GM12872 (cell line): ENCODE results near the gene DNLZ.

Experiments used
- TF ChIP-seq, protein P1 (sequence below): IDR thresholded peaks from 3 replicates; pipeline ENCODE4 v1.5.1; 2011; ENCODE audit warnings: low read depth, mild to moderate bottlenecking, low read length, moderate library complexity; ENCODE audit not compliant: insufficient read depth

Gene DNLZ

DNA sequence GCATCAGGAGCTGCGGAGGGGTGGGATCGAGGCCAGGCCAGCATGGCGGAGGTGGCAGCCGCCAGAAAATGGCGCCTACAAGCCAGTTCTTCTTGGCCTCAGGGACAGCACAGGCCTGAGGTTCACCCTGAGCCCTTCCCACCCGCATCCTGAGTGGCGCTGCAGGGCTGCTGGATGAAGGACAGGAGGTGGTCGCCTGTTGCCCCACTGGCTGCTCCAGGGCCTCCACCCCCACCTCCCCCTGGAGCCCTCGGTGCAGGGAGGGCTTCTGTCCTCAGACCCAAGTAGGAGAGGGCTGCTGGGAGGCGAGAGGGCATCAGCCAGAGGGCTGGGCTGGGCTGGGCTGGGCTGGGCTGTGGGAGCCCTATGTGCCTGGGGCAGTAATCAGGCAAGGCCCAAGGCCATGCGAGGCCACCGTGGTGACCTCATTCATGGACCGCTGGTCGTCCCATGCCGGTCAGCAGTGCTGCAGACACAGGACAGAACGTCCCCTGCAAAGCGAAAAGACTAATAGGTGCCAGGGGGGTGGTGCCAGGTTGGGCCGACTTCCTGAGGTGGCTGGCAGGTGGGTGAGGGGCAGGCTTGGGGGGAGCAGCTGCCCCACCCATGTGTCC, 22.4 kb downstream of the DNLZ start:
- TF ChIP-seq, protein P1, sequence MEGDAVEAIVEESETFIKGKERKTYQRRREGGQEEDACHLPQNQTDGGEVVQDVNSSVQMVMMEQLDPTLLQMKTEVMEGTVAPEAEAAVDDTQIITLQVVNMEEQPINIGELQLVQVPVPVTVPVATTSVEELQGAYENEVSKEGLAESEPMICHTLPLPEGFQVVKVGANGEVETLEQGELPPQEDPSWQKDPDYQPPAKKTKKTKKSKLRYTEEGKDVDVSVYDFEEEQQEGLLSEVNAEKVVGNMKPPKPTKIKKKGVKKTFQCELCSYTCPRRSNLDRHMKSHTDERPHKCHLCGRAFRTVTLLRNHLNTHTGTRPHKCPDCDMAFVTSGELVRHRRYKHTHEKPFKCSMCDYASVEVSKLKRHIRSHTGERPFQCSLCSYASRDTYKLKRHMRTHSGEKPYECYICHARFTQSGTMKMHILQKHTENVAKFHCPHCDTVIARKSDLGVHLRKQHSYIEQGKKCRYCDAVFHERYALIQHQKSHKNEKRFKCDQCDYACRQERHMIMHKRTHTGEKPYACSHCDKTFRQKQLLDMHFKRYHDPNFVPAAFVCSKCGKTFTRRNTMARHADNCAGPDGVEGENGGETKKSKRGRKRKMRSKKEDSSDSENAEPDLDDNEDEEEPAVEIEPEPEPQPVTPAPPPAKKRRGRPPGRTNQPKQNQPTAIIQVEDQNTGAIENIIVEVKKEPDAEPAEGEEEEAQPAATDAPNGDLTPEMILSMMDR: no peak

DNA sequence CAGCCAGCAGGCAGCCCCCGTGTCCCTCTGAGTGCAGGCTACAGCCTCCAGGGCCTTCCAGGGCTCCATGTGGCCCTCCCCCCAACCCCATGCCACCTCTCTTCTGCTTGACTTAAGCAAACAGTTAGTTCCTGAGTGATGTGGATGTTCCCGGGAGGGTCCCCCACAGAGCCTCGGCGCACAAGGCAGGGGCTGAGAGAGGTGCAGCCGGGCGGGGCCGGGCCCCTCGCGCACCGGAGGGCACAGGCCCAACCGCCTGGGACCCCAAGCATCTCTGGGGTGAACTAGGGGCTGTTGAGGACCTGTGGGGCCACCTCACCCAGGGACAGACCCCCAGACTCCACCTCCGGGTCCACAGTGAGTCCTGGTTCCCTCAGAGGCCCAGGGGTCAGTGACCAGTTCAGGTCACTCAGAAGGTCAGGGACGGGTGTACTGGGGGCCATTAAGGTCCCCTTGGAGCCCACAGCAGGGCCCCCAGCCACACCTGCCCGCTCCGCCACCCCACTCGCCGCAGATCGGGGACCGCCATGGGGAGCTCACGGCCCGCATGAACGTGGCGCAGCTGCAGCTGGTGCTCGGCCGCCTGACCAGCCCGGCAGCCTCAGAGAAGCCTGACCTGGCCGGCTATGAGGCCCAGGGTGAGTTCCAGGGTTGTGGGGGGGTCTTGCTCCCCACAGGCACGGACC, 23.0 kb downstream of the DNLZ start:
- TF ChIP-seq, protein P1: no peak

DNA sequence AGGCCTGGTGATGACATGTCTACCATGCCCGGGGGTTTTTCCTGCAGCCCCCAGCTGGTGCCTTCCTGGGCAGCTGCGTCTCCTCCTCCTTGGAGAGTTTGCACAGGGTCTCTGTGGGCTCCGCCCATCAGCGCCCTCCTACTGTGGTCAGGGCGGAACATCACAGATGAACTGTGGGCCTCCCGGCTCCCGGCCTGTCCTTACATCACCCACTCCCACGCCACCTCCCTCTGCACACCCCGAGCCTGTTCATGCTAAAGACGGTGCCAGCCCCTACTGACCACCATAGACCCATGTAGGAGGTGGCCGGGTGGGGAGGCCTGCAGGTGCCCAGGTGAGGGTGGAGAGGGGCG, 23.6 kb downstream of the DNLZ start:
- TF ChIP-seq, protein P1: no peak

DNA sequence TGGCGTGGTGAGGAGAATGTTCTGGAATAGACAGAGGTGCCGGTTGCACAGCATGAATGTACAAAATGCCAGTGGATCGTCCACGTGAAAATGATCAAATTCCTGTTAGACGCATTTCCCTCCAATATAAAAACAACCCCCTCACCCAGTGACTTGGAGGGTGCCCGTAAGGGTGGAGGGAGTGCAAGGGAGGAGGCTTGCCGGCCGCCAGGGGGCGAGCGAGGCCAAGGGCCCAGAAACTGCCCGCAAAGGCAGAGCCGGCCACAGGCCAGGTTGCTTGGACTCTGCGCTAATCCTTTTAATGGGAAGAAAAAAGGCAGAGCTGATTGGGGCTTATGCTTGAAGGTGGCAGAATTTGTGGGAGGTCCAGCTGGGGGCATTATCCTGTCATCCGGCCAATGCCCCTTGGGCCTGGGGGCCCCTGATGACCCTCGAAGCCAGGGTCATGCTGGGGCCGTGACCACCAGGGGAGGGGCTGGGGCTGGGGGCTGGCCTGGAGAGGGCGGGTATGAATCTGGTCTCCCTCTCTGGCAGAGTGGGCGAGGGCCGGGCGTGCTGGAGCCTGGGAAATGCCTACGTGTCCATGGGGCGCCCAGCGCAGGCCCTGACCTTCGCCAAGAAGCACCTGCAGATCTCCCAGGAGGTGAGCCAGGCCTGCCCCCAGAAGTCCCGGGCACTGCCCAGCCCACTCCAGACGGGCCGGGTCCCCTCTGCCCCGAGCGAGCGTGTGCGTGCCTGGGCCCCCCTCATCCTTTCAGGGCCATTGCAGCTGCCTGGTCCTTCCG, 24.2 kb downstream of the DNLZ start:
- TF ChIP-seq, protein P1: peak; percentile 96

DNA sequence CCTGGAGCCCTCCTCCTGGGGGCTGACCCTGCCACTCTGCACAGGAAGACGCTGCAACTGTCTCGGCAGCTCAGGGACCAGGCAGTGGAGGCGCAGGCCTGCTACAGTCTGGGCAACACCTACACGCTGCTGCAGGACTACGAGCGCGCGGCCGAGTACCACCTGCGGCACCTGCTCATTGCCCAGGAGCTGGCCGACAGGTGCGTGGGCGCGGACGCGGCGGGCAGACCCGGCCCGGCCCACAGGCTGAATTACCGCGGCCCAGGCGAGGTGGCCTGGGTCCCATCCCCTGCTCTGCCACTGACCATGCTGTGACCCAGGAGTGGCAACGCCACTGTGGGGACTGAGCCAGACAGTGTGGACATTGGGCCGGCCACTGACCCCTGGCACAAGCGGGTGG, 25.0 kb downstream of the DNLZ start:
- TF ChIP-seq, protein P1: no peak

DNA sequence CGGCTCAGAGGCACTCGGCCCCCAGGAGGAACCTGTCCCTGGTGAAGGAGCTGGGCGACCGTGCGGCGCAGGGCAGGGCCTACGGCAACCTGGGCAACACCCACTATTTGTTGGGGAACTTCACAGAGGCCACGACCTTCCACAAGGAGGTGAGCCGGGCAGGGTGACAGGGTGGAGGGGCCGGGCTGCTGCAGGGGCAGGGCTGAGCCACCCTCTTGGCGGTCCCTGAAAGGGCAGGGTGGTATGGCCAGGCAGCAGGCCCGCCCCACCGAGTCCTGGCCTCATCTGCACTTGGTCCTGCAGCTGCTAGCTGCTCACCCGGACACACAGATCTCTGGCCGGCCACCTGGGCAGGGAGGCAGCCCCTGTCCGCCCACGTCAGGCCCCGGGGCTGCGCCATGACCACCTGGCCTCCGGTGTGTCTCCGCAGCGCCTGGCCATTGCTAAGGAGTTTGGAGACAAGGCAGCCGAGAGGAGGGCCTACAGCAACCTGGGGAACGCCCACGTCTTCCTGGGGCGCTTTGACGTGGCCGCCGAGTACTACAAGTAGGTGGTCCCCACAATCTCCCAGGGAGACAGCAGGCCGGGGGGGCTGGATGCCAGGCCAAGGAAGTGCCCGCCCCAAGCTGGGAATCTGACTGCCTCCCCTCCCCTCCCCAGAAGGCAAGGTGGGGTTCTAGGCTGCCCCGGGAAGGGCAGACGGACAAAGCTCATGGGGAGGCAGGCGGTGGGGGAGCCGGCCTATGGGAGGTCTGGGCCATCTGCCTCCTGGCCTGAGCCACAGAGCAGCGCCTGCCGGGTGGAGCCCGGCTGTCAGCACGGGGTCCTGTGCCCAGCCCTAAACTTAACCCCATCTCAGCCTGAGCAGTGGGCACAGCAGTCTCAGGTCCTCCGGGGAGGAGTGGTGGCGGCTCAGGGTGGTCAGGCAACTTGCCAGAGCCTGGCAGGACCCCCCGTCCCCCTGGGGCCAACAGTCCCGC, 25.8 kb downstream of the DNLZ start:
- TF ChIP-seq, protein P1: no peak
